MCF 10A (cell line): ENCODE results near the gene PCSK6. TPM values are rescaled to one million over a fixed set of nuclear protein-coding genes. Genes with fewer than 3 reads are reported as not detected.

Source experiments
- BruUV-seq: library from RNA; stranded (reverse); fragments of 400-500 nt; replicated peaks from 2 replicates; lab custom pipeline; 2021; lab: Mats Ljungman, UMichigan
- CTCF ChIA-PET: fragments of 300-600 bp; sonication (Branson Sonifier 250); formaldehyde crosslinking; extraction: SDS; loops from one replicate; lab custom pipeline; 2021; ENCODE audit warnings: antibody characterized with exemption, inconsistent platforms; lab: Yijun Ruan, JAX
- POLR2A ChIA-PET: fragments of 300-600, 350-650 bp; sonication (Branson Sonifier 250); formaldehyde crosslinking; extraction: SDS; loops from one replicate; lab custom pipeline; 2020; ENCODE audit warnings: antibody characterized with exemption, inconsistent platforms; lab: Yijun Ruan, JAX
- DNase-seq: peaks from one replicate; pipeline ENCODE4 v3.0.0-alpha.2; 2018; ENCODE audit not compliant: unreplicated experiment
- H3K27ac Mint-ChIP-seq: one replicate; pipeline ENCODE4 v1.8.0; 2022; ENCODE audit warnings: mild to moderate bottlenecking, low read depth, mixed read lengths; ENCODE audit not compliant: unreplicated experiment
- H3K27me3 Mint-ChIP-seq: one replicate; pipeline ENCODE4 v1.8.0; 2022; ENCODE audit warnings: mixed read lengths; ENCODE audit not compliant: insufficient read depth, unreplicated experiment
- H3K36me3 Mint-ChIP-seq: one replicate; pipeline ENCODE4 v1.8.0; 2022; ENCODE audit warnings: mild to moderate bottlenecking, moderate library complexity, mixed read lengths; ENCODE audit not compliant: insufficient read depth, unreplicated experiment
- H3K4me1 Mint-ChIP-seq: one replicate; pipeline ENCODE4 v1.8.0; 2022; ENCODE audit warnings: mixed read lengths; ENCODE audit not compliant: insufficient read depth, unreplicated experiment
- H3K4me3 Mint-ChIP-seq: one replicate; pipeline ENCODE4 v1.8.0; 2022; ENCODE audit warnings: mild to moderate bottlenecking, moderate library complexity, mixed read lengths; ENCODE audit not compliant: unreplicated experiment
- H3K9me3 Mint-ChIP-seq: one replicate; pipeline ENCODE4 v1.8.0; 2022; ENCODE audit warnings: mixed read lengths; ENCODE audit not compliant: unreplicated experiment
- intact Hi-C: fragments of 100-400 bp; cut with micrococcal nuclease; formaldehyde crosslinking; loops from 2 replicates; pipeline ENCODE4 v1.14.1; 2022
- total RNA-seq: library from RNA; stranded (reverse); gene quantifications from 2 replicates; pipeline ENCODE4 v1.2.3, GENCODE V29; 2022
- TF ChIP-seq, protein P1 (sequence below): fragments of 200-600 bp; IDR thresholded peaks from one replicate; pipeline ENCODE4 v1.8.0; 2022; ENCODE audit warnings: antibody characterized with exemption, mild to moderate bottlenecking; ENCODE audit not compliant: unreplicated experiment

The PCSK6 gene
- total RNA-seq, 1 experiment from 2014 or later, result 30.8 TPM

DNA sequence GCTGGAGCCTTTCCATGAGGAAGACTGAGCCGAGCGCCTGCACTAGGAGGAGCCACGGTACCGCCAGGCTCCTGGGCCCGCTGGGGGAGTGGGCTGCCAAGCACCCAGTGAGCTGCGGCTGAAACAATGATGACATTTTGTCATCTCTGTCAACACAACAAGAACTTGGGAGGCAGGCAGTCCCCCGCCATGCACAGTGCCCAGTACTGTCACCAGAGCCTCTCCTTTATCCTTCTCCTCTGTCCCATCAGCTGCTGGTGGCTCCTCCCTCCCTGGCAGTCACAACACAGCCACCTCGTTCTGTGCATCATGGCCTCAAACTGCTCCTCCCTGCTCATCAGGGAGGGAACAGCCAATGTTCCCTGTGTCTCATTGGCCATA lies 34.0 kb upstream of the PCSK6 start:
- H3K9me3 Mint-ChIP-seq, result peaks cover 13% of the 10 kb centered on the region
- no peaks in the 10 kb centered on the region for H3K4me1 Mint-ChIP-seq
- ChIA-PET CTCF (no interaction called here), POLR2A (no interaction called here)
- BruUV-seq, result no TSS peak
- intact Hi-C loops, result no loop called here
- TF ChIP-seq, protein P1, sequence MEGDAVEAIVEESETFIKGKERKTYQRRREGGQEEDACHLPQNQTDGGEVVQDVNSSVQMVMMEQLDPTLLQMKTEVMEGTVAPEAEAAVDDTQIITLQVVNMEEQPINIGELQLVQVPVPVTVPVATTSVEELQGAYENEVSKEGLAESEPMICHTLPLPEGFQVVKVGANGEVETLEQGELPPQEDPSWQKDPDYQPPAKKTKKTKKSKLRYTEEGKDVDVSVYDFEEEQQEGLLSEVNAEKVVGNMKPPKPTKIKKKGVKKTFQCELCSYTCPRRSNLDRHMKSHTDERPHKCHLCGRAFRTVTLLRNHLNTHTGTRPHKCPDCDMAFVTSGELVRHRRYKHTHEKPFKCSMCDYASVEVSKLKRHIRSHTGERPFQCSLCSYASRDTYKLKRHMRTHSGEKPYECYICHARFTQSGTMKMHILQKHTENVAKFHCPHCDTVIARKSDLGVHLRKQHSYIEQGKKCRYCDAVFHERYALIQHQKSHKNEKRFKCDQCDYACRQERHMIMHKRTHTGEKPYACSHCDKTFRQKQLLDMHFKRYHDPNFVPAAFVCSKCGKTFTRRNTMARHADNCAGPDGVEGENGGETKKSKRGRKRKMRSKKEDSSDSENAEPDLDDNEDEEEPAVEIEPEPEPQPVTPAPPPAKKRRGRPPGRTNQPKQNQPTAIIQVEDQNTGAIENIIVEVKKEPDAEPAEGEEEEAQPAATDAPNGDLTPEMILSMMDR, result no peak
- H3K4me3 Mint-ChIP-seq, result no peak overlapping the region
- no peak for DNase-seq
- H3K27me3 Mint-ChIP-seq, result peaks cover 31% of the 10 kb centered on the region
- H3K27ac Mint-ChIP-seq, result no peak overlapping the region
- no peaks in the 10 kb centered on the region for H3K36me3 Mint-ChIP-seq

DNA sequence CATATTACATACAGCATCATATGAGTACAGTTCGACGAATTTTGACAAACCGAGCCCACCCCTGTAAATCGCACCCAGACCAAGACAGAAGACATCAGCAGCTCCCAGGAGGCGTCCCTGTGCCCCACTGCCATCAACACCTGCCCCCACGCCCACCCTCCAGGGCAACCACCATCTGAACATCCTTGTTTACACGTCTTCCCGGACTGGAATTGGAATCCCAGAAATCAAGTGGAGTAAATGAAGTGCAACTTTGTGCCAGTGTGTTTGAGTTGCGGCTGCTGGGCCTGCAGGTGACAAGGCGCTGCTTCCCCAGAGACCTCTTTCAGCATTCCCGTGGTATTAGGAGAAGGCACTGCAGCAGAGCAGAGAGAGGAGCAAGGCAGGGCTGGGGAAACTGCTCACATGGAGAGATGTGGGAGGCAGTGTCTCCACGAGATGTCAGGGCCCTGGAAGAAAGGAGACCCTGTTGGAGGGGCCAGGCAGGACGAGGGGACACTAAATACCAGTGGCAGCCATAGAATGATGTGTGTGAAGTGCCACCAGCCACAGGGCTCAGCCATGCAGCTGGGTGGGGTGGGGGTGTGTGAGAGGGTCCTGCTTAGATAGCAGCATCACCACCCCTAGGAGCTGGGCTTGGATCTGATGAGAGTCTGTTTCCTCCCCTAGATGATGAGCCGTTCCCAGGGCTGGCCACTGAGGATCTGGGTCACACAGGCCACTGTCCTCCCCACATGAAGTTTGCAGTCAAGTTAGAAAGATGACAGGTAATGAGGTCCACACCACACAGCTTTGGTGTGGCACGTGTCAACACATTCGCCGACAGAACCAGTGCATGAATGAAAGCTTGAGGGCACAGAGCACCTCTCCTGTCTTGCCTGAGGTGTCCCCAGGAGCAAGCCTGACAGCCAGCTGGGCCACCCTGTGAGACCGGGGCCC lies 33.4 kb upstream of the PCSK6 start:
- no peaks in the 10 kb centered on the region for H3K36me3 Mint-ChIP-seq
- H3K4me1 Mint-ChIP-seq, result no peaks in the 10 kb centered on the region
- peaks cover 18% of the 10 kb centered on the region for H3K9me3 Mint-ChIP-seq
- intact Hi-C loops, result no loop called here
- TF ChIP-seq, protein P1, result no peak
- ChIA-PET POLR2A (no interaction called here), CTCF (no interaction called here)
- no peak for DNase-seq
- H3K27me3 Mint-ChIP-seq, result peaks cover 31% of the 10 kb centered on the region
- H3K27ac Mint-ChIP-seq, result no peak overlapping the region
- no peak overlapping the region for H3K4me3 Mint-ChIP-seq
- no TSS peak for BruUV-seq

DNA sequence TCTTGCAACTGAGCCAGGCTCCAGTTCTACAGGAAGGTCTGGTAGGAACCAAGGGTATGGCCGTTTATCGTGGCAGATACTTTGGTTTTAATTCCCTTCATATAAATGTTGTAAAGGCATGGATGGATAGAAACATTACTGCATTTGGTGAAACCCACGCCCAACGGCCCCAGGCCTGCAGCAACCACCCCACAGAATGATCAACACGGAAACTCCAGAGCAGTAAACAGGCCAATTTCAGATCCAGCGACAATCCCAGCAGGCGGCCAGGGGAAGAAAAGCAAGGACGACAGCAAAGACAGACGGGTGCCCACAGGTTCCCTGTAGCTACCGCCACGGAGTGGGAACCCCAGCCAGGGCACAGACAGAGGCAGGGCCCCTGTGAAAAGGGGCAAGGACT lies 32.6 kb upstream of the PCSK6 start:
- intact Hi-C loops, result no loop called here
- ChIA-PET CTCF (no interaction called here), POLR2A (no interaction called here)
- BruUV-seq, result no TSS peak
- H3K4me1 Mint-ChIP-seq, result no peaks in the 10 kb centered on the region
- peaks cover 31% of the 10 kb centered on the region for H3K27me3 Mint-ChIP-seq
- peaks cover 21% of the 10 kb centered on the region for H3K9me3 Mint-ChIP-seq
- TF ChIP-seq, protein P1, result no peak
- DNase-seq, result no peak
- no peak overlapping the region for H3K4me3 Mint-ChIP-seq
- H3K27ac Mint-ChIP-seq, result no peak overlapping the region
- no peaks in the 10 kb centered on the region for H3K36me3 Mint-ChIP-seq

DNA sequence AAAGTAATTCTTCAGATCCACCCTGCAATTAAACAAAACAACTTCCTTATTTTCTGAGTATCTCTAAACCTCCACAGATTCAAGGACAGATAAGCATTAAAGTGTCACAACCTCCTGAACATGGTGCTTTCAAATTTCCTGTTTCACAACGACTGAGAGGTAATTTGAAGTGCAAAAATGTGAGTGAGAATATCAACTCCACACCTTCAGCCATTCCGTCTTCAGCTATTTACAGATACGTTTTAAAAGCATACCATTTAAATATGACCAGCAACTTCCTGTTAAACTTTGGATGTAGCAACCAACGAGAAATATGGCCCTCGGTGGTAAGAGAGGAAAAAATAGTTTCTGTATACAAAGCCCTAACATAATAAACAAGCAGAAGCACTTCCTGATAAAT lies 32.1 kb upstream of the PCSK6 start:
- H3K4me3 Mint-ChIP-seq, result no peak overlapping the region
- ChIA-PET CTCF (interaction anchor here (1.2 kb wide), 1 partner anchor 119 kb away, joined by 4 read pairs; no protein-coding TSS in a partner anchor), POLR2A (no interaction called here)
- no peaks in the 10 kb centered on the region for H3K4me1 Mint-ChIP-seq
- DNase-seq, result no peak
- H3K9me3 Mint-ChIP-seq, result peaks cover 25% of the 10 kb centered on the region
- BruUV-seq, result no TSS peak
- no peak overlapping the region for H3K27ac Mint-ChIP-seq
- no peaks in the 10 kb centered on the region for H3K36me3 Mint-ChIP-seq
- TF ChIP-seq, protein P1, result no peak
- intact Hi-C loops, result no loop called here
- peaks cover 31% of the 10 kb centered on the region for H3K27me3 Mint-ChIP-seq
